ENCODE results near the gene SCGB2A2. TPM values are rescaled to one million over a fixed set of nuclear protein-coding genes. Genes with fewer than 3 reads are reported as not detected.

Gene SCGB2A2
- not detected in 2 replicates for total RNA-seq

GRCh38 chr11:62269654-62270278 is at the start of gene SCGB2A2:
Gene SCGB2A2, plus strand, starts transcription at chr11:62270158. Its CDS starts 59 bp downstream, at chr11:62270217.

GRCh38 chr11:62242021-62242420 is 27.9 kb upstream of the SCGB2A2 start, which contains the start of gene SCGB1D2:
Gene SCGB1D2, plus strand, starts transcription at chr11:62242239. Its CDS starts 69 bp downstream, at chr11:62242308.

GRCh38 chr11:62298975-62299374 is 29.0 kb downstream of the SCGB2A2 start, which contains the start of gene SCGB1D4:
Gene SCGB1D4, minus strand, starts transcription at chr11:62299075. Its CDS starts 65 bp downstream, at chr11:62299010.

Other genes with a start within 250 kb of the SCGB2A2 start
- 16.5 and 51.4 TPM in 2 replicates for gene INCENP, start 146.1 kb upstream of the SCGB2A2 start, total RNA-seq
- not detected in 2 replicates for gene SCGB1D1, start 79.9 kb upstream of the SCGB2A2 start, total RNA-seq
- gene SCGB2A1, start 61.5 kb upstream of the SCGB2A2 start, total RNA-seq: not detected in 2 replicates
- gene SCGB1D2, start 27.9 kb upstream of the SCGB2A2 start, total RNA-seq: not detected in 2 replicates
- not detected in 2 replicates for gene SCGB1D4, start 28.9 kb downstream of the SCGB2A2 start, total RNA-seq
- 0.12 and 1.00 TPM in 2 replicates for gene ASRGL1, start 67.3 kb downstream of the SCGB2A2 start, total RNA-seq
- not detected in 2 replicates for gene SCGB1A1, start 148.9 kb downstream of the SCGB2A2 start, total RNA-seq